ENCODE results near the gene TTC22.

Gene TTC22

GRCh38 chr1:54834007-54834541, 33.0 kb upstream of the TTC22 start:
- DNase-seq (ENCODE audit: low read depth, low spot score) = no peak

- no peak for DNase-seq (ENCODE audit: low read depth, low spot score)
Measured at GRCh38 chr1:54833121-54833520, 32.0 kb upstream of the TTC22 start.

- DNase-seq (ENCODE audit: low read depth, low spot score) = no peak
Measured at GRCh38 chr1:54826226-54826816, 25.2 kb upstream of the TTC22 start.

GRCh38 chr1:54825696-54826095, 24.6 kb upstream of the TTC22 start:
- no peak for DNase-seq (ENCODE audit: low read depth, low spot score)

GRCh38 chr1:54823670-54824069, 22.5 kb upstream of the TTC22 start:
- DNase-seq (ENCODE audit: low read depth, low spot score) = no peak

GRCh38 chr1:54819733-54820132, 18.6 kb upstream of the TTC22 start:
- no peak for DNase-seq (ENCODE audit: low read depth, low spot score)

- no peak for DNase-seq (ENCODE audit: low read depth, low spot score)
Measured at GRCh38 chr1:54819195-54819536, 18.0 kb upstream of the TTC22 start.

GRCh38 chr1:54818461-54819194, 17.5 kb upstream of the TTC22 start:
- no peak for DNase-seq (ENCODE audit: low read depth, low spot score)

- no peak for DNase-seq (ENCODE audit: low read depth, low spot score)
Measured at GRCh38 chr1:54816951-54817350, 15.8 kb upstream of the TTC22 start.

GRCh38 chr1:54816130-54816529, 15.0 kb upstream of the TTC22 start:
- no peak for DNase-seq (ENCODE audit: low read depth, low spot score)

GRCh38 chr1:54815086-54815876, 14.2 kb upstream of the TTC22 start:
- DNase-seq (ENCODE audit: low read depth, low spot score) = no peak

- no peak for DNase-seq (ENCODE audit: low read depth, low spot score)
Measured at GRCh38 chr1:54814571-54814970, 13.4 kb upstream of the TTC22 start.

GRCh38 chr1:54814126-54814498, 13.0 kb upstream of the TTC22 start:
- DNase-seq (ENCODE audit: low read depth, low spot score) = no peak

- no peak for DNase-seq (ENCODE audit: low read depth, low spot score)
Measured at GRCh38 chr1:54813485-54814125, 12.5 kb upstream of the TTC22 start.

GRCh38 chr1:54812801-54813484, 11.8 kb upstream of the TTC22 start:
- DNase-seq (ENCODE audit: low read depth, low spot score) = no peak

- no peak for DNase-seq (ENCODE audit: low read depth, low spot score)
Measured at GRCh38 chr1:54811739-54812655, 10.9 kb upstream of the TTC22 start.

GRCh38 chr1:54811066-54811465, 9.9 kb upstream of the TTC22 start:
- DNase-seq (ENCODE audit: low read depth, low spot score) = no peak

GRCh38 chr1:54810153-54810942, 9.2 kb upstream of the TTC22 start:
- DNase-seq (ENCODE audit: low read depth, low spot score) = peak; percentile 36

GRCh38 chr1:54809496-54810074, 8.5 kb upstream of the TTC22 start:
- no peak for DNase-seq (ENCODE audit: low read depth, low spot score)

Data from activated naive CD8-positive, alpha-beta T cell treated with anti-CD3 and anti-CD28 coated beads, Interleukin-2, amount 50 U/mL, for 16 hours (primary cell).